OCI-LY1 (cell line): ENCODE measurements around the gene TRMT44.

Experiments used
- H2AFZ ChIP-seq: fragments of 200-600 bp; sonication (generic), shearing (Covaris generic); 2 replicates; pipeline ENCODE4 v1.6.0; 2014; ENCODE audit warnings: antibody characterized with exemption, mild to moderate bottlenecking, low read length
- H3F3A ChIP-seq: fragments of 200-600 bp; sonication (generic), shearing (Covaris generic); 2 replicates; pipeline ENCODE4 v1.6.0; 2014; ENCODE audit warnings: mild to moderate bottlenecking, antibody characterized with exemption, low read length, moderate library complexity; ENCODE audit not compliant: insufficient read depth
- H3K27ac ChIP-seq: fragments of 200-600 bp; sonication (generic); 2 replicates; pipeline ENCODE4 v1.5.1; 2014; ENCODE audit warnings: low read length, mixed run types, mild to moderate bottlenecking, low read depth; ENCODE audit not compliant: poor library complexity, severe bottlenecking
- H3K27me3 ChIP-seq: fragments of 200-600 bp; sonication (generic); 2 replicates; pipeline ENCODE4 v1.6.0; 2014; ENCODE audit warnings: antibody characterized with exemption, mild to moderate bottlenecking, low read length, moderate library complexity; ENCODE audit not compliant: insufficient read depth
- H3K36me3 ChIP-seq: fragments of 200-600 bp; sonication (generic); 2 replicates; pipeline ENCODE4 v1.6.1; 2014; ENCODE audit warnings: mild to moderate bottlenecking, antibody characterized with exemption, low read length, moderate library complexity, mixed read lengths; ENCODE audit not compliant: insufficient read depth
- H3K4me1 ChIP-seq: fragments of 200-600 bp; sonication (generic); 2 replicates; pipeline ENCODE4 v1.5.1; 2014; ENCODE audit warnings: mild to moderate bottlenecking, low read length, moderate library complexity; ENCODE audit not compliant: insufficient read depth, severe bottlenecking
- H3K4me2 ChIP-seq: fragments of 200-600 bp; sonication (generic), shearing (Covaris generic); 2 replicates; pipeline ENCODE4 v1.6.1; 2014; ENCODE audit warnings: low read length
- H3K4me3 ChIP-seq: fragments of 200-600 bp; sonication (generic); 2 replicates; pipeline ENCODE4 v1.5.1; 2014; ENCODE audit warnings: low read length, low read depth, mild to moderate bottlenecking, mixed read lengths; ENCODE audit not compliant: poor library complexity, severe bottlenecking
- H3K79me2 ChIP-seq: fragments of 200-600 bp; shearing (Covaris generic); 2 replicates; pipeline ENCODE4 v1.6.1; 2016; ENCODE audit warnings: mixed run types, low read length, mixed read lengths; ENCODE audit not compliant: insufficient read depth
- H3K9ac ChIP-seq: fragments of 200-600 bp; sonication (generic), shearing (Covaris generic); 2 replicates; pipeline ENCODE4 v1.6.1; 2014; ENCODE audit warnings: mild to moderate bottlenecking, low read length, mixed read lengths
- H3K9me2 ChIP-seq: fragments of 200-600 bp; sonication (generic), shearing (Covaris generic); 2 replicates; pipeline ENCODE4 v1.6.1; 2014; ENCODE audit warnings: low read depth, mild to moderate bottlenecking, low read length, mixed read lengths
- H3K9me3 ChIP-seq: fragments of 200-600 bp; shearing (Covaris generic); 2 replicates; pipeline ENCODE4 v1.6.1; 2014; ENCODE audit warnings: low read length, mixed read lengths
- H4K20me1 ChIP-seq: fragments of 200-600 bp; sonication (generic), shearing (Covaris generic); 2 replicates; pipeline ENCODE4 v1.6.0; 2016; ENCODE audit warnings: mild to moderate bottlenecking, low read length; ENCODE audit not compliant: insufficient read depth
- CTCF ChIP-seq: fragments of 200-600 bp; sonication (generic), shearing (Covaris generic); IDR thresholded peaks from 2 replicates; pipeline ENCODE4 v1.5.1; 2017; ENCODE audit warnings: mild to moderate bottlenecking, antibody characterized with exemption, low read length, moderate library complexity, mixed read lengths
- EZH2 ChIP-seq: fragments of 200-600 bp; sonication (generic), shearing (Covaris generic); IDR thresholded peaks from 2 replicates; pipeline ENCODE4 v1.8.0; 2017; ENCODE audit warnings: borderline replicate concordance, mixed run types, mild to moderate bottlenecking, antibody characterized with exemption, low read length, moderate library complexity, mixed read lengths

The TRMT44 gene

GRCh38 chr4:8522160-8523120 lies 81.9 kb downstream of the TRMT44 start:
- no peak overlapping the region for H3K27ac ChIP-seq
- H3K9me3 ChIP-seq: no peaks in the 10 kb centered on the region
- H3K79me2 ChIP-seq: no peaks in the 10 kb centered on the region
- no peak overlapping the region for H3K4me2 ChIP-seq
- no peaks in the 10 kb centered on the region for H3F3A ChIP-seq
- H3K4me1 ChIP-seq: no peaks in the 10 kb centered on the region
- no peak overlapping the region for H3K4me3 ChIP-seq
- H3K9me2 ChIP-seq: no peaks in the 10 kb centered on the region
- H2AFZ ChIP-seq: no peak overlapping the region
- no peaks in the 10 kb centered on the region; the same call in 1 of the 2 replicates for H3K27me3 ChIP-seq
- H3K9ac ChIP-seq: no peak overlapping the region
- TF ChIP-seq EZH2 (no peak), CTCF (no peak)
- H3K36me3 ChIP-seq: no peaks in the 10 kb centered on the region
- H4K20me1 ChIP-seq: no peaks in the 10 kb centered on the region

DNA sequence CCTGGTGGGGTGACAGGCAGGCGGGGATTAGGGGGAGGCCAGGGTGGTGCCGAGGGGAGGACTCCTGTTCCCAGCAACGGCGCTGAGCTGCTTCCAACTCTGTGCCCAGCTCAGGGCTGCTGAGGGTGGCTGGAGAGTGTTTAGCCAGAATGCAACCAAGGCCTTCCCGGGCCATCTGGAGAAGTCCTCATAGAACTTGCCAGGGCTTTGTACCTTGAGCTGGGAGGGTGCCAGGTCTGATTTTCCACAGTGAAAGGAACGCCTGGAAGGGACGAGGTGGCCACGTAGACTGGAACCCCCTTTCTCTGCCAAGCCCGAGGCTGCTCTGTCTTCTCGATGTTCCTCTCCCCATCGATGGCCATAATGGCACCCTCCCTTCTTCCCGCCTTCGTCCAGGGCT lies 82.6 kb downstream of the TRMT44 start:
- H3K4me3 ChIP-seq: no peak overlapping the region
- H2AFZ ChIP-seq: no peak overlapping the region
- H4K20me1 ChIP-seq: no peaks in the 10 kb centered on the region
- no peaks in the 10 kb centered on the region for H3K4me1 ChIP-seq
- no peaks in the 10 kb centered on the region for H3K9me3 ChIP-seq
- H3K36me3 ChIP-seq: no peaks in the 10 kb centered on the region
- no peak overlapping the region for H3K9ac ChIP-seq
- H3F3A ChIP-seq: no peaks in the 10 kb centered on the region
- TF ChIP-seq CTCF (no peak), EZH2 (no peak)
- no peak overlapping the region for H3K27ac ChIP-seq
- H3K4me2 ChIP-seq: no peak overlapping the region
- H3K27me3 ChIP-seq: no peaks in the 10 kb centered on the region; the same call in 1 of the 2 replicates
- no peaks in the 10 kb centered on the region for H3K9me2 ChIP-seq
- no peaks in the 10 kb centered on the region for H3K79me2 ChIP-seq

DNA sequence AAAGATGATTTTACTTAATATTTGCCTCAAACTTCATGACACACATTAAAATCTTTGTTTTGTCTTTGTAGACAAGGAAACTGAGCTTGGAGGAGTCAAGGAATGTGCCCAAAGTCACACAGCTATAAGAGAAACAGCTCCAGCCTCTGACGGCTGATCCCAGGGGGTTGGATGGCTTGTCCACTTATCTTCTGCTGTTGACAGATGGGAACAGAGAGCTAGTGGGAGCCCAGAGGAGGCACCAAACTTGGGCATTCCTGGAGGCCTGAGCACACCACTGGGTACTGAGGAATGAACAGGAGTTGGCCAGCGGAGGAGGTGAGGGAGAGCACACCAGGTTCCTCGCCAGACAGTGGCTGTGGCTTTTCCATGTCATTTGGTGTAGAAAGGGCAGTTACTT lies 83.2 kb downstream of the TRMT44 start:
- H3K36me3 ChIP-seq: no peaks in the 10 kb centered on the region
- no peak overlapping the region for H3K9ac ChIP-seq
- H3K27ac ChIP-seq: no peak overlapping the region
- no peaks in the 10 kb centered on the region; the same call in 1 of the 2 replicates for H3K27me3 ChIP-seq
- H3K9me3 ChIP-seq: no peaks in the 10 kb centered on the region
- no peak overlapping the region for H2AFZ ChIP-seq
- no peaks in the 10 kb centered on the region for H3K4me1 ChIP-seq
- H3K4me3 ChIP-seq: no peak overlapping the region
- no peaks in the 10 kb centered on the region for H3F3A ChIP-seq
- no peaks in the 10 kb centered on the region for H4K20me1 ChIP-seq
- TF ChIP-seq EZH2 (no peak), CTCF (no peak)
- no peaks in the 10 kb centered on the region for H3K9me2 ChIP-seq
- H3K79me2 ChIP-seq: no peaks in the 10 kb centered on the region
- H3K4me2 ChIP-seq: no peak overlapping the region
